Astrocyte (in vitro differentiated cells and primary cell): Measurements from ENCODE around the gene SSH2. TPM values are rescaled to one million over a fixed set of nuclear protein-coding genes. Genes with fewer than 3 reads are reported as not detected.

ENCODE experiments used
- DNase-seq: peaks from one replicate; pipeline ENCODE4 v3.0.0-alpha.2; 2010; ENCODE audit warnings: low read depth
- FAIRE-seq: peaks from 2 replicates; lab custom pipeline; 2011; peaks lifted over from hg19 to GRCh38; lab: Jason Lieb, UNC
- H2AFZ ChIP-seq: 2 replicates; pipeline ENCODE4 v1.6.0; 2012; ENCODE audit warnings: low read depth, low read length, inconsistent platforms
- H3K27ac ChIP-seq: 2 replicates; pipeline ENCODE4 v1.5.1; 2011; ENCODE audit warnings: low read depth, low read length, inconsistent platforms
- H3K27me3 ChIP-seq: 2 replicates; pipeline ENCODE4 v1.6.0; 2011; ENCODE audit warnings: low read length, inconsistent platforms; ENCODE audit not compliant: insufficient read depth
- H3K36me3 ChIP-seq: 2 replicates; pipeline ENCODE4 v1.5.1; 2011; ENCODE audit warnings: low read length, inconsistent platforms; ENCODE audit not compliant: insufficient read depth
- H3K4me1 ChIP-seq: 2 replicates; pipeline ENCODE4 v1.5.1; 2011; ENCODE audit warnings: low read length, inconsistent platforms; ENCODE audit not compliant: insufficient read depth
- H3K4me2 ChIP-seq: 2 replicates; pipeline ENCODE4 v1.6.0; 2012; ENCODE audit warnings: low read length, inconsistent platforms
- H3K4me3 ChIP-seq: 2 replicates; pipeline ENCODE4 v1.5.1; 2011; ENCODE audit warnings: low read depth, mild to moderate bottlenecking, low read length, inconsistent platforms; ENCODE audit not compliant: insufficient read depth
- H3K79me2 ChIP-seq: 2 replicates; pipeline ENCODE4 v1.6.0; 2012; ENCODE audit warnings: mild to moderate bottlenecking, low read length, inconsistent platforms; ENCODE audit not compliant: insufficient read depth
- H3K9ac ChIP-seq: 2 replicates; pipeline ENCODE4 v1.6.0; 2012; ENCODE audit warnings: mild to moderate bottlenecking, low read length, inconsistent platforms
- H3K9me3 ChIP-seq: 2 replicates; pipeline ENCODE4 v1.5.1; 2012; ENCODE audit warnings: low read depth, mild to moderate bottlenecking, low read length, inconsistent platforms; ENCODE audit not compliant: insufficient read depth
- H4K20me1 ChIP-seq: 2 replicates; pipeline ENCODE4 v1.6.0; 2012; ENCODE audit warnings: low read length, inconsistent platforms; ENCODE audit not compliant: insufficient read depth
- H3K27ac Mint-ChIP-seq: one replicate; pipeline ENCODE4 v1.8.0; 2021; ENCODE audit warnings: mild to moderate bottlenecking, mixed read lengths; ENCODE audit not compliant: unreplicated experiment
- H3K27me3 Mint-ChIP-seq: one replicate; pipeline ENCODE4 v1.8.0; 2021; ENCODE audit warnings: low read depth, mixed read lengths; ENCODE audit not compliant: unreplicated experiment
- H3K36me3 Mint-ChIP-seq: one replicate; pipeline ENCODE4 v1.8.0; 2021; ENCODE audit warnings: low read depth, mixed read lengths; ENCODE audit not compliant: unreplicated experiment
- H3K4me1 Mint-ChIP-seq: one replicate; pipeline ENCODE4 v1.8.0; 2021; ENCODE audit warnings: low read depth, mixed read lengths; ENCODE audit not compliant: unreplicated experiment
- H3K4me3 Mint-ChIP-seq: one replicate; pipeline ENCODE4 v1.8.0; 2021; ENCODE audit warnings: mild to moderate bottlenecking, moderate library complexity, mixed read lengths; ENCODE audit not compliant: unreplicated experiment
- H3K9me3 Mint-ChIP-seq: one replicate; pipeline ENCODE4 v1.8.0; 2021; ENCODE audit warnings: mild to moderate bottlenecking, mixed read lengths; ENCODE audit not compliant: unreplicated experiment
- EZH2 ChIP-seq: IDR thresholded peaks from 2 replicates; pipeline ENCODE4 v1.6.1; 2012; ENCODE audit warnings: mild to moderate bottlenecking, low read length, inconsistent platforms; ENCODE audit not compliant: insufficient read depth
- total RNA-seq: library from RNA; stranded (reverse); gene quantifications from 2 replicates; pipeline ENCODE4 v1.2.1, GENCODE V29; 2021
- TF ChIP-seq, protein P1 (sequence below): IDR thresholded peaks from 2 replicates; pipeline ENCODE4 v1.5.1; 2011; ENCODE audit warnings: low read depth, mild to moderate bottlenecking, inconsistent platforms, low read length, moderate library complexity; ENCODE audit not compliant: insufficient read depth

SSH2 gene
- total RNA-seq, 1 donor from 2014 or later = 31.1 TPM

DNA sequence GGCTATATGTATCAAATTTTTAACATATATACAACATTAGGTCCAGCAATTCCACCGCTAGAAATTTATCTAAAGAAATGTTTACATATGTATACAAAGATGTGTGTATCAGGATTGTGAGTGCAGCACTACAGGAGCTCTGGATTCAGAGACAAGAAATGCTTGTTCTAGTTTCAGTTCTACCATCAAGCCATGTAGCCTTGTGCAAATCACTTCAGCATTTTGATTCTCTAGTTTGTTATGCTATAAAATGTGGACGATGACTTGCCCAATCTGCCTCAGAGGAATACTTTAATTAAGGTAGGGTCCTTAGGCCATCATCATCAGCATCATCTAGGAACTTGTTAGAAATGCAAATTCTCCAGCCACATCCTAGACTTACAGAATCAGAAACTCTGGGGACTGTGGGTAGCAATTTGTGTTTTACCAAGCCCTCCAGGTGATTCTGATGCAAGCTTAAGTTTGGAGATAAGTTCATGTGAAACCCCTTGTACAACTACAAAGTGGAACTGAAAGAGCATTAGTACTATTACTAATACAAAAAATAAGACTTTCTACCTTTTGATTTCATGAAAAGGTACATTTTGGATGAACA, 176.1 kb downstream of the SSH2 start:
- FAIRE-seq (peak; percentile 41), DNase-seq (no peak)
- no peak overlapping the region for H3K27ac ChIP-seq
- peaks cover 4% of the 10 kb centered on the region for H4K20me1 ChIP-seq
- H3K36me3 ChIP-seq = no peaks in the 10 kb centered on the region
- no peak overlapping the region for H3K4me3 ChIP-seq
- H3K27me3 Mint-ChIP-seq = no peaks in the 10 kb centered on the region
- H3K27ac Mint-ChIP-seq = no peak overlapping the region
- no peaks in the 10 kb centered on the region for H3K4me1 Mint-ChIP-seq
- H3K27me3 ChIP-seq = no peaks in the 10 kb centered on the region
- no peaks in the 10 kb centered on the region for H3K9me3 ChIP-seq
- H3K36me3 Mint-ChIP-seq = peaks cover 2% of the 10 kb centered on the region
- H3K4me1 ChIP-seq = no peaks in the 10 kb centered on the region
- no peak overlapping the region for H3K4me2 ChIP-seq
- no peaks in the 10 kb centered on the region for H3K9me3 Mint-ChIP-seq
- no peak overlapping the region for H3K4me3 Mint-ChIP-seq
- no peak for TF ChIP-seq EZH2
- TF ChIP-seq, protein P1, sequence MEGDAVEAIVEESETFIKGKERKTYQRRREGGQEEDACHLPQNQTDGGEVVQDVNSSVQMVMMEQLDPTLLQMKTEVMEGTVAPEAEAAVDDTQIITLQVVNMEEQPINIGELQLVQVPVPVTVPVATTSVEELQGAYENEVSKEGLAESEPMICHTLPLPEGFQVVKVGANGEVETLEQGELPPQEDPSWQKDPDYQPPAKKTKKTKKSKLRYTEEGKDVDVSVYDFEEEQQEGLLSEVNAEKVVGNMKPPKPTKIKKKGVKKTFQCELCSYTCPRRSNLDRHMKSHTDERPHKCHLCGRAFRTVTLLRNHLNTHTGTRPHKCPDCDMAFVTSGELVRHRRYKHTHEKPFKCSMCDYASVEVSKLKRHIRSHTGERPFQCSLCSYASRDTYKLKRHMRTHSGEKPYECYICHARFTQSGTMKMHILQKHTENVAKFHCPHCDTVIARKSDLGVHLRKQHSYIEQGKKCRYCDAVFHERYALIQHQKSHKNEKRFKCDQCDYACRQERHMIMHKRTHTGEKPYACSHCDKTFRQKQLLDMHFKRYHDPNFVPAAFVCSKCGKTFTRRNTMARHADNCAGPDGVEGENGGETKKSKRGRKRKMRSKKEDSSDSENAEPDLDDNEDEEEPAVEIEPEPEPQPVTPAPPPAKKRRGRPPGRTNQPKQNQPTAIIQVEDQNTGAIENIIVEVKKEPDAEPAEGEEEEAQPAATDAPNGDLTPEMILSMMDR = no peak
- no peak overlapping the region for H2AFZ ChIP-seq
- peaks cover 4% of the 10 kb centered on the region for H3K79me2 ChIP-seq
- H3K9ac ChIP-seq = no peak overlapping the region

DNA sequence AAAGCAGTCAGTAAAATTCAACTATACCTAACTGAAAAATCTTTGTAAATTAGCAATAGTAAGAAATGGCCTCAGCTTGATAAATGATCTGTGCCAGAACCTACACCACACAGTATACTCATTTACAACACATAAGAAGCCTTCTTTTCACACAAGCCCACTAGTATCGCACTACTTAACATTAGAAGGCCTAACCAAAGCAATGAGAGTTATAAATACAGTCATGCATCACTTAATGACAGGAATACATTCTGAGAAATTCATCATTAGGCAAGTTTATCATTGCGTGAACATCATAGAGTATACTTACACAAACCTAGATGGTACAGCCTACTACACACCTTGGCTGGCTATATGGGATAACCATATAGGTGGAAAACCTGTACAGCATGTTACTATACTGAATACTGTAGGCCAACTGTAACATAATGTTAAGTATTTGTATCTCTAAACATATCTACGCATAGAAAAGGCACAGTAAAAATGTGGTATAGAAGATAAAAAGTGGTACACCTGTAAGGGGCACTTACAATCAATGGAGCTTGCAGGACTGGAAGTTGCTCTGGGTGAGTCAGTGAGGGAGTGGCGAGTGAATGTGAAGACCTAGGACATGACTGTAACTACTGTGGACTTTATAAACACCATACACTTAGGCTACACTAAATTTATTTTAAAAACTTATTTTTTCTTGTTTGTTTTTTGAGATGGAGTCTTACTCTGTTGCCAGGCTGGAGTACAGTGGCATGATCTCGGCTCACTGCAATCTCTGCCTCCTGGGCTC, 180.8 kb downstream of the SSH2 start:
- no peak overlapping the region for H3K4me2 ChIP-seq
- H4K20me1 ChIP-seq = peaks cover 10% of the 10 kb centered on the region
- no peaks in the 10 kb centered on the region for H3K79me2 ChIP-seq
- H3K9me3 ChIP-seq = no peaks in the 10 kb centered on the region
- H3K36me3 Mint-ChIP-seq = no peaks in the 10 kb centered on the region
- TF ChIP-seq, protein P1 = no peak
- TF ChIP-seq EZH2 = no peak
- H3K9ac ChIP-seq = no peak overlapping the region
- DNase-seq (no peak), FAIRE-seq (no peak)
- no peaks in the 10 kb centered on the region for H3K9me3 Mint-ChIP-seq
- no peak overlapping the region for H3K4me3 ChIP-seq
- H3K27ac Mint-ChIP-seq = no peak overlapping the region
- no peaks in the 10 kb centered on the region for H3K27me3 Mint-ChIP-seq
- H3K4me3 Mint-ChIP-seq = no peak overlapping the region
- no peak overlapping the region for H3K27ac ChIP-seq
- no peaks in the 10 kb centered on the region for H3K27me3 ChIP-seq
- no peaks in the 10 kb centered on the region for H3K4me1 Mint-ChIP-seq
- H3K4me1 ChIP-seq = peaks cover 4% of the 10 kb centered on the region
- no peak overlapping the region for H2AFZ ChIP-seq
- H3K36me3 ChIP-seq = no peaks in the 10 kb centered on the region

DNA sequence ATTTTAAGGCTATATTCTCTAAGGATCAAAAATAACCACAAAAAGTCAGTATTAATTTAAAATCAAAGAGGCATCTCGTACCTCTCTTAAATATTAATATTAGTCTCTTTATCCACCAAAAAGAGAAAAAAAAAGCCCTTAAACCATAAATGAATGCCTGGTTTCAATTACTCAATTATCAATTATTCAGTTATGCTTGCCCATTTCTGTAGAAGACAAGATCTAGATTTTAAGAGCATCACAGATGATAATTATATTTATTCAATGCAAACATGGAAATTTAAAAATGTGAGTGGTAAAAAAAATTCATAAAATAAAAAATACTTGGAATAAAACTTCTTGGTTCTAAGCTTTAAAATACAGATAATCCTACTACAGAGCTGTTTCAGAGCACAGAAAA, 181.6 kb downstream of the SSH2 start:
- no peak overlapping the region for H2AFZ ChIP-seq
- Mint-ChIP-seq H3K27ac (no peak overlapping the region), H3K27me3 (no peaks in the 10 kb centered on the region), H3K9me3 (no peaks in the 10 kb centered on the region), H3K36me3 (no peaks in the 10 kb centered on the region), H3K4me3 (no peak overlapping the region), H3K4me1 (no peaks in the 10 kb centered on the region)
- no peaks in the 10 kb centered on the region for H3K36me3 ChIP-seq
- DNase-seq (no peak), FAIRE-seq (no peak)
- H3K9ac ChIP-seq = no peak overlapping the region
- no peaks in the 10 kb centered on the region for H3K27me3 ChIP-seq
- H4K20me1 ChIP-seq = peaks cover 10% of the 10 kb centered on the region
- no peak for TF ChIP-seq EZH2
- TF ChIP-seq, protein P1 = no peak
- H3K79me2 ChIP-seq = no peaks in the 10 kb centered on the region
- H3K4me3 ChIP-seq = no peak overlapping the region
- no peak overlapping the region for H3K4me2 ChIP-seq
- H3K27ac ChIP-seq = no peak overlapping the region
- no peaks in the 10 kb centered on the region for H3K9me3 ChIP-seq
- H3K4me1 ChIP-seq = peaks cover 4% of the 10 kb centered on the region
